ENCODE data around the gene PER3. TPM values are rescaled to one million over a fixed set of nuclear protein-coding genes. Genes with fewer than 3 reads are reported as not detected.

The PER3 gene
- total RNA-seq, 1 experiment from 2014 or later = 4.3 TPM

DNA sequence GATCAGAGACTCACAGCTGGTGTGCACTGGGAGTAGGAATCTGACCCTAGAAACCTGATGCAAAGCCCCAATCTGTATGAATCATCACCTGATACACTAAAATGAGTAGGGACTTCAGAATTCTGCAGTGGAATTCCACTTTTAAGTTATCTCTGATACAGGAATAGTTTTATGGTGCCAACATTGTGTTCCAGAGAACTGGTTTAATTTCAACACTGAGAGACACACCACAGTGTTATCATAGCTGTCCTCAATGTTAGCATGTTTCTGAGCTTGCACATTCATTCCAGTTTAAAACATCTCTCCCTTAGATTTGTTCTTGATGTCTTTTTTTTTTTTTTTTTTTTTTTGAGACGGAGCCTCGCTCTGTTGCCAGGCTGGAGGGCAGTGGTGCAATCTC lies 61.7 kb downstream of the PER3 start:
- TF ChIP-seq, protein P1, sequence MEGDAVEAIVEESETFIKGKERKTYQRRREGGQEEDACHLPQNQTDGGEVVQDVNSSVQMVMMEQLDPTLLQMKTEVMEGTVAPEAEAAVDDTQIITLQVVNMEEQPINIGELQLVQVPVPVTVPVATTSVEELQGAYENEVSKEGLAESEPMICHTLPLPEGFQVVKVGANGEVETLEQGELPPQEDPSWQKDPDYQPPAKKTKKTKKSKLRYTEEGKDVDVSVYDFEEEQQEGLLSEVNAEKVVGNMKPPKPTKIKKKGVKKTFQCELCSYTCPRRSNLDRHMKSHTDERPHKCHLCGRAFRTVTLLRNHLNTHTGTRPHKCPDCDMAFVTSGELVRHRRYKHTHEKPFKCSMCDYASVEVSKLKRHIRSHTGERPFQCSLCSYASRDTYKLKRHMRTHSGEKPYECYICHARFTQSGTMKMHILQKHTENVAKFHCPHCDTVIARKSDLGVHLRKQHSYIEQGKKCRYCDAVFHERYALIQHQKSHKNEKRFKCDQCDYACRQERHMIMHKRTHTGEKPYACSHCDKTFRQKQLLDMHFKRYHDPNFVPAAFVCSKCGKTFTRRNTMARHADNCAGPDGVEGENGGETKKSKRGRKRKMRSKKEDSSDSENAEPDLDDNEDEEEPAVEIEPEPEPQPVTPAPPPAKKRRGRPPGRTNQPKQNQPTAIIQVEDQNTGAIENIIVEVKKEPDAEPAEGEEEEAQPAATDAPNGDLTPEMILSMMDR (conservative IDR thresholded peaks at IDR 0.05; ENCODE audit: low read depth, low read length) = no peak
- TF ChIP-seq EZH2 (IDR thresholded peaks at IDR 0.05; ENCODE audit: low read length, unreplicated experiment) (no peak), EZH2phosphoT487 (IDR thresholded peaks at IDR 0.05; ENCODE audit: borderline replicate concordance, low read length) (no peak)
- CTCF ChIA-PET = no interaction called here
- intact Hi-C loops (cut with micrococcal nuclease) = no loop called here
- Histone ChIP-seq H4K20me1 (ENCODE audit: low read length) (no peaks in the 10 kb centered on the region), H3F3A (ENCODE audit: low read length, unreplicated experiment) (no peaks in the 10 kb centered on the region), H3K4me2 (ENCODE audit: low read length) (no peak overlapping the region), H3K4me3 (ENCODE audit: low read length) (no peak overlapping the region), H3K27ac (ENCODE audit: low read length) (no peak overlapping the region), H3K9me2 (replicated peaks; ENCODE audit: low read length) (no peaks in the 10 kb centered on the region), H3K9me3 (ENCODE audit: low read length) (no peaks in the 10 kb centered on the region), H3K79me2 (ENCODE audit: low read length) (no peaks in the 10 kb centered on the region), H3K9ac (ENCODE audit: low read length) (no peak overlapping the region), H3K27me3 (ENCODE audit: low read length) (no peaks in the 10 kb centered on the region), H2AFZ (ENCODE audit: low read length) (no peak overlapping the region), H3K4me1 (ENCODE audit: insufficient read depth, low read length) (peaks cover 8% of the 10 kb centered on the region), H3K36me3 (ENCODE audit: low read depth, low read length) (no peaks in the 10 kb centered on the region)
- POLR2A ChIA-PET (ENCODE audit: unreplicated experiment) = no interaction called here
- no TSS peak for BruUV-seq (replicated peaks)
- ATAC-seq (no peak), DNase-seq (no peak)

DNA sequence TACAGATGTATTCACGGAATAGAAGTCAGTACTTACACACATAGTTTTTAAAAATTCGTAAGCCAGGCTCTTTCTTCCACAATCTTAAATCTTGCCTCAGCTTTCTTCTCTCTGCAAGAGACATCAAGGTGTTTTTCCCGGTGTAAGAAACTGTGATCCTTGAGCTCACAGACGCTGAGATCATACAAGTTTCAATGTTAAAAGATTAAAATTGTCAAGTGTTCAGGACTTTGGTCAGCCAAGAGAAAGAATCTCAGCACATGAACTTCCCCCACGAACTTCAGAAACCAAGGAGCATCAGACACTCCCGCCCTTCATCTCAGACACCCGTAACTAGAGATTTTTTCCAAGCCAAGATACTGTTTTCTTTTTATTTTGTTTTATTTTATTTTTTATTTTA lies 62.6 kb downstream of the PER3 start:
- Histone ChIP-seq H3K27me3 (ENCODE audit: low read length) (no peaks in the 10 kb centered on the region), H3K36me3 (ENCODE audit: low read depth, low read length) (no peaks in the 10 kb centered on the region), H3K79me2 (ENCODE audit: low read length) (no peaks in the 10 kb centered on the region), H4K20me1 (ENCODE audit: low read length) (no peaks in the 10 kb centered on the region), H3K9me2 (replicated peaks; ENCODE audit: low read length) (no peaks in the 10 kb centered on the region), H3K4me2 (ENCODE audit: low read length) (no peak overlapping the region), H2AFZ (ENCODE audit: low read length) (no peak overlapping the region), H3K4me1 (ENCODE audit: insufficient read depth, low read length) (peaks cover 8% of the 10 kb centered on the region), H3K9me3 (ENCODE audit: low read length) (no peaks in the 10 kb centered on the region), H3K27ac (ENCODE audit: low read length) (no peak overlapping the region), H3F3A (ENCODE audit: low read length, unreplicated experiment) (no peaks in the 10 kb centered on the region), H3K4me3 (ENCODE audit: low read length) (no peak overlapping the region), H3K9ac (ENCODE audit: low read length) (no peak overlapping the region)
- TF ChIP-seq EZH2 (IDR thresholded peaks at IDR 0.05; ENCODE audit: low read length, unreplicated experiment) (no peak), EZH2phosphoT487 (IDR thresholded peaks at IDR 0.05; ENCODE audit: borderline replicate concordance, low read length) (no peak)
- TF ChIP-seq, protein P1 (conservative IDR thresholded peaks at IDR 0.05; ENCODE audit: low read depth, low read length) = no peak
- ATAC-seq (no peak), DNase-seq (no peak)
- ChIA-PET POLR2A (ENCODE audit: unreplicated experiment) (no interaction called here), CTCF (no interaction called here)
- intact Hi-C loops (cut with micrococcal nuclease) = no loop called here
- BruUV-seq (replicated peaks) = no TSS peak

DNA sequence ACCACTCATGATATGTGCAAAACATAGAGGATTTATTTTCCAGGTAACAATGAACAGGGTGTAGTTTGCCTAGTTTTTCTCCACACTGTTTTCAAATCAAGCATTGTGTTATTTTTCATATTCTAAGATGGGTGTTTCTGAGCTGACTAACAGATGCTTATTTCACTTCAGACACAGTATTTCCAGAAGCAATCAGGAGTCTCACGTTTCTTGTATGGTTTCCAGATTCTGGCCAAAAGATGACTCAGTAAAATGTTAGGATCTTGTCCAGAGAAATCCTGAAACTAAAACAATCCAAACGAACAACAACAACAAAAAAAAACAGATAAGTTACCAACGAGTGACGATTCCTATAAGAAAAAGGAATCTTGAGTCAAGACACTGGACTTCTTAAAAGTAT lies 63.5 kb downstream of the PER3 start:
- H3K9me3 ChIP-seq (ENCODE audit: low read length) = no peaks in the 10 kb centered on the region
- peak overlapping the region; percentile 40 for H3K4me2 ChIP-seq (ENCODE audit: low read length)
- H3K4me1 ChIP-seq (ENCODE audit: insufficient read depth, low read length) = peaks cover 8% of the 10 kb centered on the region
- ATAC-seq (peak; percentile 51), DNase-seq (peak; percentile 55)
- no peaks in the 10 kb centered on the region for H3K79me2 ChIP-seq (ENCODE audit: low read length)
- POLR2A ChIA-PET (ENCODE audit: unreplicated experiment) = no interaction called here
- no peak overlapping the region for H2AFZ ChIP-seq (ENCODE audit: low read length)
- H4K20me1 ChIP-seq (ENCODE audit: low read length) = no peaks in the 10 kb centered on the region
- no peaks in the 10 kb centered on the region for H3K27me3 ChIP-seq (ENCODE audit: low read length)
- no peaks in the 10 kb centered on the region for H3K9me2 ChIP-seq (replicated peaks; ENCODE audit: low read length)
- no TSS peak for BruUV-seq (replicated peaks)
- no peak overlapping the region for H3K4me3 ChIP-seq (ENCODE audit: low read length)
- TF ChIP-seq EZH2 (IDR thresholded peaks at IDR 0.05; ENCODE audit: low read length, unreplicated experiment) (no peak), EZH2phosphoT487 (IDR thresholded peaks at IDR 0.05; ENCODE audit: borderline replicate concordance, low read length) (no peak)
- TF ChIP-seq, protein P1 (conservative IDR thresholded peaks at IDR 0.05; ENCODE audit: low read depth, low read length) = no peak
- no peak overlapping the region for H3K9ac ChIP-seq (ENCODE audit: low read length)
- no peaks in the 10 kb centered on the region for H3K36me3 ChIP-seq (ENCODE audit: low read depth, low read length)
- CTCF ChIA-PET = interaction anchor here (1.0 kb wide), 1 partner anchor 46 kb away, joined by 4 read pairs; no protein-coding TSS in a partner anchor
- H3F3A ChIP-seq (ENCODE audit: low read length, unreplicated experiment) = no peaks in the 10 kb centered on the region
- H3K27ac ChIP-seq (ENCODE audit: low read length) = no peak overlapping the region
- intact Hi-C loops (cut with micrococcal nuclease) = no loop called here

All from PC-3 (cell line).